B cell (primary cell): ENCODE measurements around the gene CDC45. TPM values are rescaled to one million over a fixed set of nuclear protein-coding genes. Genes with fewer than 3 reads are reported as not detected.

ENCODE experiments used
- ATAC-seq: fragments of 200-7000 bp; cut with Tn5 transposase; one replicate; pipeline ENCODE4 v1.10.0; 2021; ENCODE audit warnings: low read depth, mild to moderate bottlenecking, moderate number of reproducible peaks, moderate library complexity
- CTCF ChIA-PET: fragments of 350-600 bp; sonication (Branson Sonifier 250); formaldehyde crosslinking; loops from one replicate; lab custom pipeline; 2021; ENCODE audit warnings: antibody characterized with exemption, inconsistent platforms; lab: Charles Lee
- POLR2A ChIA-PET: fragments of 350-600 bp; sonication (Branson Sonifier 250); formaldehyde crosslinking; loops from one replicate; lab custom pipeline; 2021; ENCODE audit warnings: antibody characterized with exemption; lab: Charles Lee
- DNase-seq: peaks from one replicate; pipeline ENCODE4 v3.0.0; 2013
- H2AFZ ChIP-seq: 2 replicates; pipeline ENCODE4 v1.6.1; 2012; ENCODE audit warnings: mild to moderate bottlenecking, low read depth, low read length; ENCODE audit not compliant: insufficient read depth, poor library complexity, severe bottlenecking
- H3K27ac ChIP-seq, 2 donors: 1 replicate in 1 of 2; 2 replicates in 1 of 2; pipeline ENCODE4 v1.5.1; 2012 to 2013; ENCODE audit warnings: low read length in 2 of 2, mild to moderate bottlenecking in 2 of 2, moderate library complexity in 1 of 2
- H3K27me3 ChIP-seq, 4 experiments: fragments of 200-600 bp in 1 of 4; sonication (generic) in 1 of 4; replicated peaks in 1 of 4; 1 replicate in 2 of 4; 2 replicates in 2 of 4; pipeline versions ENCODE4 v1.6.1 to v1.7.0; 2013 to 2016; ENCODE audit warnings: low read length in 3 of 4, mild to moderate bottlenecking in 2 of 4, mixed read lengths in 1 of 4, moderate library complexity in 1 of 4; ENCODE audit not compliant: insufficient read depth in 4 of 4, control insufficient read depth in 3 of 4; ENCODE audit errors: control extremely low read depth in 1 of 4
- H3K36me3 ChIP-seq, 2 experiments: replicated peaks in 1 of 2; 1 replicate in 1 of 2; 2 replicates in 1 of 2; pipeline versions ENCODE4 v1.6.1 to v1.7.1; 2013; ENCODE audit warnings: low read length in 1 of 2; ENCODE audit not compliant: insufficient read depth in 2 of 2, control insufficient read depth in 1 of 2; ENCODE audit errors: control extremely low read depth in 1 of 2, extremely low read depth in 1 of 2
- H3K4me1 ChIP-seq, 2 donors: fragments of 200-600 bp in 1 of 2; sonication (generic) in 1 of 2; 1 replicate in 1 of 2; 2 replicates in 1 of 2; pipeline versions ENCODE4 v1.5.1 to v1.6.1; 2013 to 2017; ENCODE audit warnings: low read length in 2 of 2; ENCODE audit not compliant: control insufficient read depth in 2 of 2, insufficient read depth in 2 of 2
- H3K4me2 ChIP-seq: replicated peaks from 2 replicates; pipeline ENCODE3; 2012; ENCODE audit warnings: mild to moderate bottlenecking, low read depth, low read length; ENCODE audit not compliant: poor library complexity, severe bottlenecking
- H3K4me3 ChIP-seq, 5 experiments: fragments of 200-600 bp in 1 of 5; sonication (generic) in 1 of 5; 1 replicate in 3 of 5; 2 replicates in 2 of 5; pipeline versions ENCODE4 v1.5.1 to v1.7.0; 2011 to 2016; ENCODE audit warnings: low read length in 4 of 5, mild to moderate bottlenecking in 4 of 5, low read depth in 2 of 5, control low read depth in 1 of 5, moderate library complexity in 1 of 5; ENCODE audit not compliant: insufficient read depth in 1 of 5; ENCODE audit errors: control extremely low read depth in 1 of 5, extremely low read depth in 1 of 5
- H3K79me2 ChIP-seq: fragments of 200-600 bp; sonication (generic); one replicate; pipeline ENCODE4 v1.6.0; 2016; ENCODE audit warnings: low read length; ENCODE audit not compliant: control insufficient read depth, insufficient read depth
- H3K9ac ChIP-seq: fragments of 200-600 bp; sonication (generic); 2 replicates; pipeline ENCODE4 v1.6.1; 2017; ENCODE audit warnings: mild to moderate bottlenecking, low read length, moderate library complexity
- H3K9me3 ChIP-seq, 3 donors: one replicate each; pipeline versions ENCODE4 v1.6.1 to v1.7.1; 2013; ENCODE audit warnings: low read length in 2 of 3; ENCODE audit not compliant: control insufficient read depth in 2 of 3, insufficient read depth in 1 of 3; ENCODE audit errors: control extremely low read depth in 1 of 3
- H4K20me1 ChIP-seq: 2 replicates; pipeline ENCODE4 v1.6.0; 2012; ENCODE audit warnings: mild to moderate bottlenecking, low read length; ENCODE audit not compliant: insufficient read depth, control insufficient read depth, poor library complexity, severe bottlenecking
- H3K27ac Mint-ChIP-seq: one replicate; pipeline ENCODE4 v1.8.0; 2021; ENCODE audit warnings: mixed read lengths
- H3K27me3 Mint-ChIP-seq: one replicate; pipeline ENCODE4 v1.8.0; 2021; ENCODE audit warnings: mixed read lengths
- H3K4me1 Mint-ChIP-seq: one replicate; pipeline ENCODE4 v1.8.0; 2021; ENCODE audit warnings: mixed read lengths
- H3K4me3 Mint-ChIP-seq: one replicate; pipeline ENCODE4 v1.8.0; 2021; ENCODE audit warnings: mixed read lengths
- H3K9me3 Mint-ChIP-seq: one replicate; pipeline ENCODE4 v1.8.0; 2022; ENCODE audit warnings: mixed read lengths; ENCODE audit not compliant: insufficient read depth
- CTCF ChIP-seq: fragments of 200-600 bp; IDR thresholded peaks from one replicate; pipeline ENCODE4 v1.8.0; 2022; ENCODE audit warnings: antibody characterized with exemption, mild to moderate bottlenecking
- EZH2 ChIP-seq: IDR thresholded peaks from 2 replicates; pipeline ENCODE4 v1.6.1; 2012; ENCODE audit warnings: borderline replicate concordance, low read depth, mild to moderate bottlenecking, moderate library complexity, low read length; ENCODE audit not compliant: insufficient read depth, poor library complexity, severe bottlenecking
- WGBS: methylation state at CpG from one replicate; pipeline ENCODE4 v1.1.5; 2013; ENCODE audit warnings: missing lambda C conversion rate; ENCODE audit not compliant: insufficient coverage; 5-methylcytosine and 5-hydroxymethylcytosine counted together
- intact Hi-C: fragments of 100-400 bp; cut with micrococcal nuclease; formaldehyde crosslinking; loops from one replicate; pipeline ENCODE4 v1.10.0; 2022
- polyA plus RNA-seq: library from polyadenylated mRNA; depleted of rRNA; stranded (reverse); fragments of >200 nt; gene quantifications from 2 replicates; pipeline ENCODE4 v1.2.3, GENCODE V29; 2012
- total RNA-seq, 2 donors: library from RNA; stranded (reverse); fragments of 120-200 nt in 1 of 2; gene quantifications; 1 replicate in 1 of 2; 2 replicates in 1 of 2; pipeline versions ENCODE4 v1.2.3 to v1.2.4, GENCODE V29; 2013 to 2022

The CDC45 gene
- total and polyA plus RNA-seq, 2 donors (not counting 1 experiment from before 2014, with no cell fraction given), result 0.49 to 1.4 TPM

- Histone ChIP-seq H4K20me1 (no peaks in the 10 kb centered on the region), H3K36me3 (peaks cover 3 to 61% of the 10 kb centered on the region in 2 experiments), H3K79me2 (no peaks in the 10 kb centered on the region), H3K9me3 (no peaks in the 10 kb centered on the region), H3K27ac (no peak overlapping the region), H2AFZ (no peak overlapping the region), H3K9ac (no peak overlapping the region), H3K4me2 (no peak overlapping the region), H3K4me1 (no peaks in the 10 kb centered on the region), H3K4me3 (no peak overlapping the region), H3K27me3 (no peaks in the 10 kb centered on the region)
- intact Hi-C loops, result no loop called here
- POLR2A ChIA-PET, result no interaction called here
- Mint-ChIP-seq H3K27me3 (no peaks in the 10 kb centered on the region), H3K4me3 (no peak overlapping the region), H3K27ac (no peak overlapping the region), H3K4me1 (no peaks in the 10 kb centered on the region), H3K9me3 (no peaks in the 10 kb centered on the region)
- CTCF ChIA-PET, result interaction anchor here (0.8 to 0.9 kb wide), 2 partner anchors 165 to 479 kb away, joined by 3 to 6 read pairs; no protein-coding TSS in a partner anchor
- ATAC-seq (no peak), DNase-seq (no peak)
- TF ChIP-seq CTCF (no peak), EZH2 (no peak)
- 80% methylated on average over 1 of the region's 1 CpG for WGBS
Observed at GRCh38 chr22:19464546-19464945, 15.2 kb upstream of the CDC45 start.

- POLR2A ChIA-PET, result no interaction called here
- Mint-ChIP-seq H3K4me3 (no peak overlapping the region), H3K27me3 (no peaks in the 10 kb centered on the region), H3K4me1 (no peaks in the 10 kb centered on the region), H3K9me3 (no peaks in the 10 kb centered on the region), H3K27ac (no peak overlapping the region)
- TF ChIP-seq CTCF (no peak), EZH2 (no peak)
- Histone ChIP-seq H4K20me1 (no peaks in the 10 kb centered on the region), H3K36me3 (peaks cover 3 to 64% of the 10 kb centered on the region in 2 experiments), H3K9ac (no peak overlapping the region), H3K4me1 (no peaks in the 10 kb centered on the region), H3K27me3 (no peaks in the 10 kb centered on the region), H2AFZ (no peak overlapping the region), H3K27ac (no peak overlapping the region), H3K79me2 (peaks cover 4% of the 10 kb centered on the region), H3K4me2 (no peak overlapping the region), H3K4me3 (no peak overlapping the region), H3K9me3 (no peaks in the 10 kb centered on the region)
- ATAC-seq (no peak), DNase-seq (no peak)
- CTCF ChIA-PET, result interaction anchor here (1.4 kb wide), 1 partner anchor 9 kb away, joined by 3 read pairs; no protein-coding TSS in a partner anchor
- intact Hi-C loops, result no loop called here
- 100% methylated on average over 1 of the region's 4 CpGs for WGBS
Observed at GRCh38 chr22:19464975-19465374, 14.7 kb upstream of the CDC45 start.
